Measurements from ENCODE around the gene ZBTB40. TPM values are rescaled to one million over a fixed set of nuclear protein-coding genes. Genes with fewer than 3 reads are reported as not detected.

ZBTB40 gene
- polyA plus RNA-seq, 1 of the 3 experiments (the other 2 are of a cell fraction) = 5.0 TPM

GRCh38 chr1:22416555-22417454 lies 34.8 kb upstream of the ZBTB40 start:
- WGBS (ENCODE audit: low lambda C conversion rate) = 15% methylated on average over 11 of the region's 13 CpGs
- peak; percentile 84 for DNase-seq
- H3K4me2 ChIP-seq = peak overlapping the region; percentile 39; the same call in 1 of the 2 replicates

More at GRCh38 chr1:22416555-22417454, 34.8 kb upstream of the ZBTB40 start:
- no peaks in the 10 kb centered on the region for H3K36me3 ChIP-seq (replicated peaks in 1 of 2; ENCODE audit: control insufficient read depth in 1 of 2, insufficient read depth in 2 of 2, low read length in 1 of 2)
- no peaks in the 10 kb centered on the region for H3K79me2 ChIP-seq (ENCODE audit: insufficient read depth)
- no peaks in the 10 kb centered on the region for H4K20me1 ChIP-seq (ENCODE audit: insufficient read depth)
- ChIA-PET POLR2A (interaction anchor here (0.8 kb wide), 1 partner anchor 311 kb away, joined by 3 read pairs; no protein-coding TSS in a partner anchor), CTCF (interaction anchor here (0.6 to 12.2 kb wide), 95 partner anchors 10 to 716 kb away, joined by 3 to 173 read pairs (median 4); partner anchors contain the start of genes C1QC and EPHA8)
- no peak overlapping the region for H2AFZ ChIP-seq (ENCODE audit: low read depth)
- 0 out of 4 replicates have a peak overlapping the region, but pooled peaks have one; percentile 9 to 45 for H3K4me3 ChIP-seq (ENCODE audit: low read depth in 2 of 2, low read length in 1 of 2)
- H3K9ac ChIP-seq = no peak overlapping the region
- H3K27ac ChIP-seq (ENCODE audit: low read depth in 2 of 2, low read length in 1 of 2) = no peak overlapping the region; a peak in 1 of 4 replicates
- TF ChIP-seq SMC3 (IDR thresholded peaks at IDR 0.05; ENCODE audit: low read depth, low read length) (peak; percentile 93), RAD21 (IDR thresholded peaks at IDR 0.05; ENCODE audit: low read length) (peak; percentile 98), MAX (IDR thresholded peaks at IDR 0.05; ENCODE audit: low read depth) (no peak), MXI1 (IDR thresholded peaks at IDR 0.05; ENCODE audit: low read depth, low read length) (peak; percentile 22; the same call in 1 of the 2 replicates), CHD2 (IDR thresholded peaks at IDR 0.05; ENCODE audit: low read length, partially characterized antibody) (peak; percentile 94), POLR2AphosphoS5 (IDR thresholded peaks at IDR 0.05; ENCODE audit: low read depth, low read length) (no peak), USF2 (IDR thresholded peaks at IDR 0.05; ENCODE audit: borderline replicate concordance, low read depth, low read length) (no peak), CTCF (IDR thresholded peaks at IDR 0.05) (peak; percentile 97), ELF1 (IDR thresholded peaks at IDR 0.05) (no peak), GABPA (IDR thresholded peaks at IDR 0.05; ENCODE audit: low read depth) (no peak)
- no peaks in the 10 kb centered on the region for H3K9me3 ChIP-seq
- no peaks in the 10 kb centered on the region for H3F3A ChIP-seq (replicated peaks; ENCODE audit: insufficient read depth)
- H3K27me3 ChIP-seq (ENCODE audit: insufficient read depth) = no peaks in the 10 kb centered on the region
- H3K4me1 ChIP-seq (ENCODE audit: control insufficient read depth in 1 of 2, insufficient read depth in 2 of 2, low read depth in 1 of 2, low read length in 1 of 2) = peaks cover 7 to 26% of the 10 kb centered on the region in 2 experiments; a peak in 2 of 4 replicates
- H3K9me2 ChIP-seq = no peaks in the 10 kb centered on the region
